B cell (primary cell): ENCODE measurements around the gene RTN4.

Source experiments
- CTCF ChIP-seq: fragments of 200-600 bp; IDR thresholded peaks from one replicate; pipeline ENCODE4 v1.8.0; 2022; ENCODE audit warnings: antibody characterized with exemption, mild to moderate bottlenecking
- EZH2 ChIP-seq: IDR thresholded peaks from 2 replicates; pipeline ENCODE4 v1.6.1; 2012; ENCODE audit warnings: borderline replicate concordance, low read depth, mild to moderate bottlenecking, moderate library complexity, low read length; ENCODE audit not compliant: insufficient read depth, poor library complexity, severe bottlenecking

GRCh38 chr2:55059793-55060192, 9.5 kb upstream of the RTN4 start:
- no peak for TF ChIP-seq CTCF
- TF ChIP-seq EZH2: no peak
